Loucy (cell line): ENCODE results near the gene SDHAF2.

Experiments used
- H2AFZ ChIP-seq: fragments of 200-600 bp; sonication (generic); 2 replicates; pipeline ENCODE4 v1.6.0; 2016; ENCODE audit warnings: antibody characterized with exemption, mild to moderate bottlenecking, low read length, moderate library complexity
- H3F3A ChIP-seq: fragments of 200-600 bp; 2 replicates; pipeline ENCODE4 v1.6.0; 2016; ENCODE audit warnings: antibody characterized with exemption, low read depth, mild to moderate bottlenecking
- H3K27me3 ChIP-seq: fragments of 200-600 bp; sonication (generic); 2 replicates; pipeline ENCODE4 v1.6.1; 2014; ENCODE audit warnings: low read length, mild to moderate bottlenecking; ENCODE audit not compliant: insufficient read depth, poor library complexity, severe bottlenecking
- H3K36me3 ChIP-seq: fragments of 200-600 bp; sonication (generic); 2 replicates; pipeline ENCODE4 v1.6.1; 2016; ENCODE audit warnings: low read length; ENCODE audit not compliant: insufficient read depth
- H3K4me1 ChIP-seq: fragments of 200-600 bp; sonication (generic); 2 replicates; pipeline ENCODE4 v1.5.1; 2014; ENCODE audit warnings: low read length, mild to moderate bottlenecking; ENCODE audit not compliant: insufficient read depth, poor library complexity, severe bottlenecking
- H3K4me2 ChIP-seq: fragments of 200-600 bp; sonication (generic); 2 replicates; pipeline ENCODE4 v1.6.0; 2014; ENCODE audit warnings: antibody characterized with exemption, low read length, low read depth, mild to moderate bottlenecking; ENCODE audit not compliant: poor library complexity, severe bottlenecking
- H3K4me3 ChIP-seq: fragments of 200-600 bp; sonication (generic); 2 replicates; pipeline ENCODE4 v1.5.1; 2014; ENCODE audit warnings: low read length, mild to moderate bottlenecking, mixed read lengths; ENCODE audit not compliant: poor library complexity, severe bottlenecking
- H3K79me2 ChIP-seq: fragments of 200-600 bp; sonication (generic); 2 replicates; pipeline ENCODE4 v1.6.1; 2014; ENCODE audit warnings: low read length; ENCODE audit not compliant: insufficient read depth
- H3K9ac ChIP-seq: fragments of 200-600 bp; sonication (generic); 2 replicates; pipeline ENCODE4 v1.6.0; 2014; ENCODE audit warnings: mild to moderate bottlenecking, low read depth, low read length, moderate library complexity; ENCODE audit not compliant: poor library complexity, severe bottlenecking
- H3K9me2 ChIP-seq: fragments of 200-600 bp; sonication (generic); replicated peaks from 2 replicates; pipeline ENCODE4 v1.6.1; 2016; ENCODE audit warnings: low read depth, low read length, mixed read lengths
- H3K9me3 ChIP-seq: fragments of 200-600 bp; sonication (generic); 2 replicates; pipeline ENCODE4 v1.6.1; 2014; ENCODE audit warnings: mild to moderate bottlenecking, antibody characterized with exemption, low read length, low read depth; ENCODE audit not compliant: insufficient read depth
- H4K20me1 ChIP-seq: fragments of 200-600 bp; sonication (generic); 2 replicates; pipeline ENCODE4 v1.6.0; 2014; ENCODE audit warnings: antibody characterized with exemption, low read length, mild to moderate bottlenecking; ENCODE audit not compliant: insufficient read depth, poor library complexity, severe bottlenecking
- EZH2phosphoT487 ChIP-seq: fragments of 200-600 bp; IDR thresholded peaks from 2 replicates; pipeline ENCODE4 v1.6.1; 2018; ENCODE audit warnings: antibody characterized with exemption, mild to moderate bottlenecking, moderate library complexity, borderline replicate concordance
- TF ChIP-seq, protein P1 (sequence below): fragments of 200-600 bp; sonication (generic); conservative IDR thresholded peaks from 2 replicates; pipeline ENCODE4 v1.5.1; 2014; ENCODE audit warnings: mild to moderate bottlenecking, antibody characterized with exemption, low read length

Gene SDHAF2

DNA sequence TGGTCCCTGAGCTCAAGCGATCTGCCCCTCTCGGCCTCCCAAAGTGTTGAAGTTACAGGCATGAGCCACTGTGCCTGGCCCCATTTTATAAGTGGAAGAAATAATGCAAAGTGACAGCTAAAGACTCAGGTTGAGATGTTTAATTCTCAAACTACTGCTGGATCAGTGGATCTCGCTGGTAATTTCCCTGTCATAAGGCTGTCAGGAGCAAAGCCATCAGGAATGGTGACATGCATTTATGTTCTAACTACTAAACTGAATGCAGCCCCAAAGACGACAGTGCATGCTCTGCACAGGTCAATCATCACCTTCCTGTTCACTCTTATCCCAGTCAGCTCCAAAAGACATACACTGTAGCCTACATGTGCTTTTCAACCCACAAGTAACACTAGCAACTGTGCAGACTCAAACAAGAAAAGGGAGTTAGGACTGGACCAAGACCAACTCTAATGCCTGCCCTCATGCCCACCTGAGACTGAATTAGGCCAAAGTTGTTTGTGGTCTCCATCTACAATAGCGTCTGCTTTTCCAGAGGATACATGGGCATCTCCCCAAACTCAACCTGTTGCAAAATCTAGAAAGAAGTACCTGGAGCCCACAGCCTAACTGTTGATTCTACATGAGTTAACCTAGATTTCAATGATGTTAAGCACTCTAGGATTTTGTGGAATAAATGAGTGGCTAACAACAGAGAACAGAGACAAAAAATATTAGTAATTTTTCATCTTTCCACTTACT, 22.8 kb upstream of the SDHAF2 start:
- Histone ChIP-seq H3F3A (peaks cover 3% of the 10 kb centered on the region; the same call in 1 of the 2 replicates), H3K4me2 (no peak overlapping the region), H3K9ac (no peak overlapping the region), H3K4me1 (no peaks in the 10 kb centered on the region), H4K20me1 (peaks cover 5% of the 10 kb centered on the region), H2AFZ (no peak overlapping the region), H3K27me3 (no peaks in the 10 kb centered on the region), H3K9me2 (no peaks in the 10 kb centered on the region), H3K79me2 (no peaks in the 10 kb centered on the region), H3K36me3 (peaks cover 93% of the 10 kb centered on the region; the same call in 1 of the 2 replicates), H3K4me3 (no peak overlapping the region), H3K9me3 (no peaks in the 10 kb centered on the region)
- TF ChIP-seq EZH2phosphoT487: no peak
- TF ChIP-seq, protein P1, sequence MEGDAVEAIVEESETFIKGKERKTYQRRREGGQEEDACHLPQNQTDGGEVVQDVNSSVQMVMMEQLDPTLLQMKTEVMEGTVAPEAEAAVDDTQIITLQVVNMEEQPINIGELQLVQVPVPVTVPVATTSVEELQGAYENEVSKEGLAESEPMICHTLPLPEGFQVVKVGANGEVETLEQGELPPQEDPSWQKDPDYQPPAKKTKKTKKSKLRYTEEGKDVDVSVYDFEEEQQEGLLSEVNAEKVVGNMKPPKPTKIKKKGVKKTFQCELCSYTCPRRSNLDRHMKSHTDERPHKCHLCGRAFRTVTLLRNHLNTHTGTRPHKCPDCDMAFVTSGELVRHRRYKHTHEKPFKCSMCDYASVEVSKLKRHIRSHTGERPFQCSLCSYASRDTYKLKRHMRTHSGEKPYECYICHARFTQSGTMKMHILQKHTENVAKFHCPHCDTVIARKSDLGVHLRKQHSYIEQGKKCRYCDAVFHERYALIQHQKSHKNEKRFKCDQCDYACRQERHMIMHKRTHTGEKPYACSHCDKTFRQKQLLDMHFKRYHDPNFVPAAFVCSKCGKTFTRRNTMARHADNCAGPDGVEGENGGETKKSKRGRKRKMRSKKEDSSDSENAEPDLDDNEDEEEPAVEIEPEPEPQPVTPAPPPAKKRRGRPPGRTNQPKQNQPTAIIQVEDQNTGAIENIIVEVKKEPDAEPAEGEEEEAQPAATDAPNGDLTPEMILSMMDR: no peak

DNA sequence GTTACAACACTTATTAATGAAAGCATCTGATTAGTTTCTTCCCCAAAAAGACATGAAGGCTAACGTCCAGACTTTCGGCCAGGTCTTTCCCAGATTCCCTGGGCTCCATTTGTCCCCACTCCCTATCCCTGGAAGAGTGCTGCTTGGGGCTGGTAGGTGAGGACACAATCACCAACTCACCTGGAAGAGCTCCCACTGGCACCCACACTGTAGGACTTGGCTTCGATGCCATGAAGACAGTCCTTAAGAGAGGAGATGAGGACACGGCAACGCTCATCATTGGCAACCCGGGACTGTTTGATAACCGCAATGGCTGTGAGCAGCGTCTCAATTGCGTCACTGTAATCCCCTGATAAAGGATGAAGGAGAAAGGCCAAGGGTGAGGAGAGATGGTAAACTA, 18.3 kb upstream of the SDHAF2 start:
- H3K4me3 ChIP-seq: no peak overlapping the region
- no peaks in the 10 kb centered on the region for H3K27me3 ChIP-seq
- no peaks in the 10 kb centered on the region for H3K9me2 ChIP-seq
- peaks cover under 1% of the 10 kb centered on the region for H4K20me1 ChIP-seq
- H2AFZ ChIP-seq: no peak overlapping the region
- no peak overlapping the region for H3K9ac ChIP-seq
- H3K9me3 ChIP-seq: no peaks in the 10 kb centered on the region
- H3K4me1 ChIP-seq: no peaks in the 10 kb centered on the region
- TF ChIP-seq EZH2phosphoT487: no peak
- TF ChIP-seq, protein P1: no peak
- peaks cover 95% of the 10 kb centered on the region for H3K36me3 ChIP-seq
- peaks cover 5% of the 10 kb centered on the region; the same call in 1 of the 2 replicates for H3K79me2 ChIP-seq
- no peaks in the 10 kb centered on the region for H3F3A ChIP-seq
- H3K4me2 ChIP-seq: no peak overlapping the region

DNA sequence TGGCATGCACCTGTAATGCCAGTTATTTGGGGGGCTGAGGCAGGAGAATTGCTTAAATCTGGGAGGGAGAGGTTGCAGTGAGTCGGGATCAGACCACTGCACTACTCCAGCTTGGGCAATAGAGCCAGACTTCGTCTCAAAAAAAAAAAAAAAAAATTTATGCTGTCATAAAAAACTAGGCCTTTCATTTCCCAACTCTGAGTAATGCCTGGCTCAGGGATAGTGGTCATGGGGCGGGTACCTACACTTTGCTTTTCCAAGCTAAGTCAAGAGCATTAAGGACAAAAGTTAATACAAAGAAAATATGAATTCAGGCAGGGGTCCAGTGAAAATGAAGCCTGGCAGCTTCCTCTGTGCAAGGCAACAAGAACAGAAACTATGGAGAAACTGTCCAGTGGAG, 16.4 kb upstream of the SDHAF2 start:
- Histone ChIP-seq H2AFZ (no peak overlapping the region), H3K4me3 (no peak overlapping the region), H3K4me2 (no peak overlapping the region), H3K36me3 (peaks cover 96% of the 10 kb centered on the region), H3K4me1 (no peaks in the 10 kb centered on the region), H3K9me3 (no peaks in the 10 kb centered on the region), H4K20me1 (peaks cover 14% of the 10 kb centered on the region), H3K9me2 (no peaks in the 10 kb centered on the region), H3K9ac (no peak overlapping the region), H3K27me3 (no peaks in the 10 kb centered on the region), H3F3A (no peaks in the 10 kb centered on the region), H3K79me2 (peaks cover 24% of the 10 kb centered on the region)
- no peak for TF ChIP-seq EZH2phosphoT487
- TF ChIP-seq, protein P1: no peak
